Astrocyte (in vitro differentiated cells and primary cell): ENCODE measurements around the gene PP2D1.

Source experiments
- CTCF ChIP-seq: IDR thresholded peaks from 2 replicates; pipeline ENCODE4 v1.5.1; 2011; ENCODE audit warnings: low read depth, mild to moderate bottlenecking, inconsistent platforms, low read length, moderate library complexity; ENCODE audit not compliant: insufficient read depth
- EZH2 ChIP-seq: IDR thresholded peaks from 2 replicates; pipeline ENCODE4 v1.6.1; 2012; ENCODE audit warnings: mild to moderate bottlenecking, low read length, inconsistent platforms; ENCODE audit not compliant: insufficient read depth

- TF ChIP-seq CTCF = no peak
- TF ChIP-seq EZH2 = no peak
Measured at GRCh38 chr3:19967208-19967607, 44.9 kb downstream of the PP2D1 start.
